Stimulated activated CD8-positive, alpha-beta memory T cell treated with anti-CD3 and anti-CD28 coated beads, Interleukin-15, amount 100 ng/mL, for 4 hours (primary cell): Measurements from ENCODE around the gene HEYL.

Experiments
- DNase-seq, 2 donors: peaks; one replicate each; pipeline ENCODE4 v3.0.0-alpha.2; 2020; ENCODE audit warnings: low read depth in 2 of 2

HEYL gene

DNA sequence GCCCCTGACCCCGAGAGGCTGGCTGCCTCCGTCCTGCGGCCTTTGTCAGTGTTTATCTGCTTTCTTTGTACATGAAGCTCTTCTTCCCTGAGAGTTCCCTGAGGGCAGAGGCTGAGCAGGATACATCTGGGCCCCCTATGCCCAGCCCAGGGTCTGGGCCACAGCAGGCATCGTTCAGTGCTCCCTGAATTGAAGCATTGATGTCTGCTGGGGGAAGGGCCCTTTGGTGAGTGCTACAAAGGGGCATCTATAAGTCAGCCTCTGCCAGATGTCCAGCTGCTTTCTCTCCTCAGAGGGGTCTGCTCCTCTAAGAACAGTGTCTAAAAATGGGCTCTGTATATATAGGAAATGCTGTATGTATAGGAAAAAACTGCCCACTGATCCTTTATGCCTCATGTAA lies 2.1 kb downstream of the HEYL start:
- DNase-seq: no peak

GRCh38 chr1:39635871-39636210 lies 3.6 kb downstream of the HEYL start:
- no peak for DNase-seq

DNA sequence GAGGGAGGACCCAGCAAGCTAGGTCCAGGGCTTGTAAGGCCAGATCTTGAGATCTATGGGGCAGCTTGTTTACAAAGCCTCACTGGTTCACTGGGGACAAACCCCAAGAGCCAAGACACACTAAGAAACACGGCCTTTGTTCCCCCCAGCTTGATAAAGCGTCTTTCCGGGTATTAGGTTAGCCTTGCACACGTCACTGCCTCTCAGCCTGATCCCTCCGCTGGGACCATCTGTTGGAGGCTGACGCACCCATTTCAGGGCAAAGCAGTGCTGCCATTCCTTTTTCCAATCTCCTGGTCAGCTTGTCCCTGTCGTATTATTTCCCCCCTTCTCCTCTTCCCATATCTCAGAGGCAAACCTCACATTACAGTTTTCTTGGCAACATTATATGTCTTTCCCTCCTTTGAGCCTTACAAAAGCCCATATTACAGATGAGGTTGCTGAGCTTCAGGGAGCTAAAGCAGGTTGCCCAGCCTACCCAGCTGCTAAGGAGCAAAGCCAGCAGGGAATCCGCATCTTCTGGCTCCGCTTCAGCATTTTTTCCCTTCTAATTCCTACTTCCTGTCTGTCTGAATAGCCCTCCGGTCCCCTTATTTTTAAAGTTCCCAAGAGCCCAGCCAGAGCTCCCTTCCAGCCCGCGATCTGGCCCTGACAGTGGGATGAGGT lies 4.1 kb downstream of the HEYL start:
- no peak for DNase-seq

GRCh38 chr1:39633422-39633821 lies 6.0 kb downstream of the HEYL start:
- no peak for DNase-seq

DNA sequence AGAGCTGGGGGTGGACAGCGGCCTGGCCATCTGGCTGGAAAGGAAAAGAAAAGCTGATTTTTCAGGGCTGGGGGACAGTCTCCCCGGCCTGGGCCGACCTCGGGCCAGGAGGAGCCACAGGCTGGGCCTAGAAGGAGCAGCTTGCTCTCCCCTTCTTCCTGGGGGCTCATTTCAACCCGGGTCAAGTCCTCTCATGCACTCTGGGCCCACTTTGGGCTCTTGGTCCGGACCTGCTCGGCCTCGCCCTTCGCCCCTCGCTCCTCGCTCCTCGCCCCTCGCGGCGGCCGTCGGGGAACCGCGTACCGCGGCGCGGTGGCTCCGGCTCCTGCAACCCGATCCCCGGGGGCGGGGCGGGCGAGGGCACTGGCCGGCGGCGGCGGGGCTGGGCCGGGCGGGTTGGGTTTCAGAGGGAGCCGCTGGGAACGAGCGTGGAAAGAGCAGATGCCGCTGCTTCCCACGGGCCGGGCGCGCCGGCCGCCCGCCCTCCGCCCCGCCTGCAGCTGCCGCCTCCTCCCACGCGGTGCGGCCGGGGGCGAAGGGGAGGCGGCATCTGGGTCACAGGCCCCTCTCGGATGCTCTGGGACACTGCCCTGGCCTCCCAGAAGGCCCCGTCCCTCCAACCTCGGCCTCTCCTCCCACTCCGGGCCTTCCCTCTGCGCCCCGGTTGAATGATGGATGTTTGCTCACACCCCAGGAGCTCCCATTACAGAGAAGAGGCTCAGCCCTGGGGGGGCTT lies 6.6 kb downstream of the HEYL start:
- DNase-seq: no peak

DNA sequence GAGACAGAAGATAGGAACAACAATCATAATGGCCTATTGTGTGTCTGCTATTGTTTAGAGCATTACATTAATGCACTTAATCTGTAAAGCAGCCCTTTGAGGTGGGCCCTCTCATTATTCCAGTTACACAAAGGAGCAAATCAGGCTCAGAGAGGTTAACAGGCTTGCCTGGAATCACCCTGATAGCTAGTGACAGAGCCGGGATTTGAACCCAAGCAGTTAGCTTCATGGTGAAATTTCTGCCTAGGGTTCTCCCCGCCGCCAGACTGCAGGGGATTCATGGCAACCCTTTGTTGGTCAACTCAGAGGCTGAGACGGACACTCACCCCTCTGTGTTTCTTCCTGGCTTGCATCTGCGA lies 7.1 kb downstream of the HEYL start:
- no peak for DNase-seq

GRCh38 chr1:39631361-39632322 lies 7.8 kb downstream of the HEYL start:
- no peak for DNase-seq

- DNase-seq: no peak
These were observed 10.6 kb downstream of the HEYL start for GRCh38 chr1:39628807-39629350.

DNA sequence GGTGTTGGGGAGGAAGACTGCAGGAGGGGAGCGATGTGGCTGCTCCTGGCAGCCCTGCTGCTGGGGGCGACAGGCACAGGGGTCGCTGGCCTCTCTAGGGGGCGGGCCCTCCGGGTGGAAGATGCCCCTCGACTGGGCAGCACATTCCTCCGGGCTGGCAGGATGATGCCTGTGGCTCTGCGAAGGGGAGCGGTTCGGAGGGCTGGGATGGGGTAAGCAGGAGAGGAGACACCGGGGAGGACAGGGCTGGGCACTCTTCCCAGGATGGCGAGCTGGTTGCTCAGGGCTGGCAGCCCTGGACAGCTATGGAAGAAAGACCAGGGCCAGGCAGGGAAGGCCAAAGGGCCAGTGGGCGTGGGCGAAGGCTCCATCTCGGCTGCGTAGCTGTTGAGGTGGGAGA lies 12.8 kb downstream of the HEYL start:
- no peak for DNase-seq

DNA sequence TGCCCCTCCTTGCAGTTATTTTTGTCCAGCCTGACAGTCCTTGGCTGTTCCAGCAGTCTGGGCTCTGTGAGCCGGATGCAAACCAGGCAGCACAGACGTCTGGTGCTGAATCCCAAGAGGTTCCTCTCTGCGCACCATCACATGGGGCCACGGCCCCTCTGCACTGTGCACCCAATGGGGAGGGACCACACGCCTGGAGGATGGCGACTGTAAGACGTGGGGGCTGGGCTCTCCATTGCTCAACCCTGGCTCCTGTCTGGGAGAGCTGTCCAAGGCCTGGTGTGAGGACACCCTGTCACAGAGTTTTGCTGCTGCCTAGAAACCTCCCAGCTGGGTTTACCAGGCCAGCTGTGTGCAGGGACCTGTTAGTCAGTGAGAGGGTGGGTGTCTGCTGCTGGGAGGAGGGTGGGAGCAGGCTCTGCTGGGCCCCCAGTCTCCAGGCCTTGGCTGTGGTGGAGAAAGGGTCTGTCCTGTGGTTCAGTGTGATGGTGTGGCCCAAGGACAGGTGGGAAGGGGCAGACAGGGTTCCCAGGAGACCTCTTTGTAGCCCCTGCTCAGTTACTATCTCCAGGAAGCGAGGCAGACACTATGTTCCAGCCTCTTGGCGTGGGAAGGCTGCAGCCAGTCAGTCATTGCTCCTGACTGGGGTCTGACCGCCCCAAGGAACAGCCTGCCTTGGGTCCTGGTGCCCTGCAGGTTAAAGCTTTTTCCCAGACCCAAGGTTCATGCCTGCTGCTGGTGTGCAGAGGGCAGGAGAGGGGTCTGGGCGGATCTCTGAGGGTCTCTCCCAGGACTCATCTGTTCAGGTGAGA lies 13.8 kb downstream of the HEYL start:
- DNase-seq: no peak

DNA sequence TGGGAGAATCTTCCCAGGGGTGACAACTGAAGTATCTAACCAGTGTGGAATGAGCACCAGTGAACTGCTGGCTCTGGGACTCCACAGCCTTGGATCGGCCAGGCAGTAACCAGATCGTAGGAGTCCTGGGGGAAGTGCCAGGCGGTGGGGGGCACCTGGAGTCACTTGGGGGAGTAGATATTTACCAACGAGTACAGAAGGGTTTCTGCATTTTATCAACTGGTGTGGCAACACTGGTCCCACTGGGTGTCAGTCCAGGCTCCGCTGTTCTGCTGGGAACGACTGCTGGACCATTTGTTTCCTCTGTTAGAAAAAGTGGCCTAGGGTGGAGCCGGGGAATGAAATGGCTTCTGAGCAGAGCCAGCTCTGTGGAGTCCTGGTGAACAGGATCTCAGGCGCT lies 14.4 kb downstream of the HEYL start:
- DNase-seq: no peak

DNA sequence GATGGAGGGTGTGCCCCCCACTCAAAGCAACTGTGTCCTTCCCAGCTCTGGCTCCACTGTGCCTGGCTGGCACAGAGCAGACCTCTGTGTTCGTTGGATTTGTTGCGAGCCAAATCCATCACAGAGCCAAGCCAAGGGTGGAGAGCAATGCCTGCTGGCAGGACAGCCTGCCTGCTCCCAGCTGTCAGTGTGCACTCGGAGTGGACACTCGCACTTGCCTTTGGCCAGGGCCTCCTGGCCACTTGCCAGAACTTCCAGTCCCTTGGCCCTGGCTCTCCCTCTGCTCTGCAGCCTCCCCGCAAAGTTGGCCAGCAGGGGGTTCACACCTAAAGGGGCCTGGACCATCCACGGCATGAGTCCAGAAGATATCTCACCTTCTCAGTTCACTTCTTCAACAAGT lies 16.4 kb downstream of the HEYL start:
- no peak for DNase-seq

GRCh38 chr1:39622427-39622826 lies 17.0 kb downstream of the HEYL start:
- no peak for DNase-seq

DNA sequence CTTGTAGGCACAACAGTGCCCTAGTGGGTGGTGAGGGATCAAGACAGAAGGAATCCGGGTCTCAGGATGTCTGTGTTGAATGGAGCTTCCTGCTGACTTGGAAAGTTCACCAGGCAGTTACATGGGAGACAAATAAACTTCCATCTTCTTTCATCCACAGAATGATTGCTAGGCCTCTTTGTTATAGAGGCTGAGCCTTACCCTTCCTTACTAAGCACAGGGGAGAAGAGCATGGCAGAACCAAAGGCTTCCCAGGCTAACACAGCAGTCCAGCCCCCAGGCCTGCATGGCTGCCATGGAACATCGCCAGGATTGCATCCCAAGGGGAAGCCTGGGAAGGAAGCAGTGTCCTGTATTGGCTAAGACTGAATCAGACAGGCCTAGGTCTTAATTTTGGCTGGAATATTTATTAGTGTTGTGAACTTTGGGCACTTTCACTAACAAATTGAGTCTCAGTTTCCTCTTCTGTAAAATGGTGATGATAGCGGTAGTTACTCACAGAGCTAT lies 18.7 kb downstream of the HEYL start:
- DNase-seq: no peak

GRCh38 chr1:39617488-39618049 lies 21.9 kb downstream of the HEYL start:
- DNase-seq: no peak

DNA sequence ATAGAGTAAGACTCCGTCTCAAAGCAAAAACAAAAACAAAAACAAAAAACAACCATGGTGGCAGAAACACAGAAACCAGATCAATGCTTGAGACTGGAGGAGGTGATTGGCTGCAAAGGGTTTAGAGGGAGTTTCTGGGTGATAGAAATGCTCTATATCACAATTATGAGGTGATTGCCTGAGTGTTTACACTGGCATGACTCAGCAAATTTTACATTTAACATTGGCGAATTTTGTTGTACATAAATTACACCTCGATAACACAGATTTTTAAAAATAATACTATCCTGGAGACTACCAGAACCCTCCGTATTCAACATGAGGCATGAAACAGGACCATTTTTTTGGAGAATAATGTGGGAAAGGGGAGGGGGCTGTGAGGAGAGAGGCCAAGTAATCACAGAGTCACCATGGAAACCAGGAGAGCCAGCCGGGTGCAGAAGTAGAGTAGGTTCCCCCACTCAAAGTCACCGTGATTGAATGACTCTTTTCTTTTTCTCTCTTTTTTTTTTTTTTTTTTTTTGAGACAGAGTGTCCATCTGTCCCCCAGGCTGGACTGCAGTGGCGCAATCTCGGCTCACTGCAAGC lies 24.3 kb downstream of the HEYL start:
- DNase-seq: no peak

GRCh38 chr1:39614488-39614887 lies 25.0 kb downstream of the HEYL start:
- DNase-seq: no peak

DNA sequence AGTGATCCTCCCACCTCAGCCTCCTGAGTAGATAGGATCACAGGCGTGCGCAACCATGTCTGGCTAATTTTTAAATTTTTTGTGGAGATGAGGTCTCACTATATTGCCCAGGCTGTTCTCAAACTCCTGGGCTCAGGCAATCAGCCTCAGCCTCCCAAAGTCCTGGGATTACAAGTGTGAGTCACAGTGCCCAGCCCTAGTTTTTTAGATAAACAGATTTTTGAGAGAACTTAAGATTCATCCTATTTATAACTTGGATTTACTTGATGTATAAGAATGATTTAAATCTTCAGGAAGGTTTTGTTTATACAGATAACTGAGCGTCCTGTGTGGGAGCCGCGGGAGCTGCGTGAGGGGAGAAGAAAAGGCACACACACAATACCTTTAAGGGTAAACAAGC lies 26.2 kb downstream of the HEYL start:
- no peak for DNase-seq

- DNase-seq: peak; percentile 40 to 48
These were observed 29.7 kb downstream of the HEYL start for GRCh38 chr1:39609618-39610331.

DNA sequence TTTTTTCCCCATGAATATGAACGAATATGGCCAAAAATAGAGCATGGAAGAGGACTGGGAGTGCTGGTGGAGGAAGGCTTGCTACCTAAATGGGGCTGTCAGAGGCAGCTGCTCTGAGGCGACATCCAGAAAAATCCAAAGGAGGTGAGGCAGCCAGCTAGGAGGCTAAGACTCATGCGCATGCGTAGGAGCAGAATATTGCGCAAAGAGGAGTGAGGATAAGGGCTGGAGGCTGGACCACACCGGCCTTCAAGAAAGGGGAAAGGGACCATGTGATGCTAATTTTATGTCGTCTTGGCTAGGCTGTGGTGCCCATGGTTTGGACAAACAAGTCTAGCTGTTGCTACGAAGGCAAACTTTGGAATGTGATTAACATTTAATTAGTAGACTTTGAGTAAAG lies 30.5 kb downstream of the HEYL start:
- DNase-seq: no peak
